Measurements from ENCODE around the gene SCYGR4. TPM values are rescaled to one million over a fixed set of nuclear protein-coding genes. Genes with fewer than 3 reads are reported as not detected.

SCYGR4 gene
- polyA plus RNA-seq, 1 donor from 2014 or later, result not detected

GRCh38 chr2:227578642-227579041, 38.7 kb upstream of the SCYGR4 start:
- H3K79me2 ChIP-seq (replicated peaks; ENCODE audit: insufficient read depth, low read length), result no peaks in the 10 kb centered on the region
- no peaks in the 10 kb centered on the region for H4K20me1 ChIP-seq (ENCODE audit: insufficient read depth)
- no peak overlapping the region for H3K4me2 ChIP-seq (ENCODE audit: low read length)
- H3K4me3 ChIP-seq (ENCODE audit: low read length), result no peak overlapping the region
- H3F3A ChIP-seq (ENCODE audit: insufficient read depth, low read length, poor library complexity, severe bottlenecking), result no peaks in the 10 kb centered on the region
- no peaks in the 10 kb centered on the region for H3K9me3 ChIP-seq (ENCODE audit: low read length)
- H2AFZ ChIP-seq (ENCODE audit: low read depth, low read length), result no peak overlapping the region
- no peak for TF ChIP-seq TAF1 (IDR thresholded peaks at IDR 0.05; ENCODE audit: low read depth)
- no peak for TF ChIP-seq EP300 (conservative IDR thresholded peaks at IDR 0.05; ENCODE audit: poor library complexity, severe bottlenecking)
- no peak for TF ChIP-seq RAD21 (conservative IDR thresholded peaks at IDR 0.05)
- TF ChIP-seq EZH2 (IDR thresholded peaks at IDR 0.05; ENCODE audit: borderline replicate concordance, insufficient read depth, low read length, poor library complexity, severe bottlenecking), result no peak
- no peak for TF ChIP-seq MXI1 (conservative IDR thresholded peaks at IDR 0.05; ENCODE audit: poor library complexity, severe bottlenecking)
- TF ChIP-seq, protein P1, sequence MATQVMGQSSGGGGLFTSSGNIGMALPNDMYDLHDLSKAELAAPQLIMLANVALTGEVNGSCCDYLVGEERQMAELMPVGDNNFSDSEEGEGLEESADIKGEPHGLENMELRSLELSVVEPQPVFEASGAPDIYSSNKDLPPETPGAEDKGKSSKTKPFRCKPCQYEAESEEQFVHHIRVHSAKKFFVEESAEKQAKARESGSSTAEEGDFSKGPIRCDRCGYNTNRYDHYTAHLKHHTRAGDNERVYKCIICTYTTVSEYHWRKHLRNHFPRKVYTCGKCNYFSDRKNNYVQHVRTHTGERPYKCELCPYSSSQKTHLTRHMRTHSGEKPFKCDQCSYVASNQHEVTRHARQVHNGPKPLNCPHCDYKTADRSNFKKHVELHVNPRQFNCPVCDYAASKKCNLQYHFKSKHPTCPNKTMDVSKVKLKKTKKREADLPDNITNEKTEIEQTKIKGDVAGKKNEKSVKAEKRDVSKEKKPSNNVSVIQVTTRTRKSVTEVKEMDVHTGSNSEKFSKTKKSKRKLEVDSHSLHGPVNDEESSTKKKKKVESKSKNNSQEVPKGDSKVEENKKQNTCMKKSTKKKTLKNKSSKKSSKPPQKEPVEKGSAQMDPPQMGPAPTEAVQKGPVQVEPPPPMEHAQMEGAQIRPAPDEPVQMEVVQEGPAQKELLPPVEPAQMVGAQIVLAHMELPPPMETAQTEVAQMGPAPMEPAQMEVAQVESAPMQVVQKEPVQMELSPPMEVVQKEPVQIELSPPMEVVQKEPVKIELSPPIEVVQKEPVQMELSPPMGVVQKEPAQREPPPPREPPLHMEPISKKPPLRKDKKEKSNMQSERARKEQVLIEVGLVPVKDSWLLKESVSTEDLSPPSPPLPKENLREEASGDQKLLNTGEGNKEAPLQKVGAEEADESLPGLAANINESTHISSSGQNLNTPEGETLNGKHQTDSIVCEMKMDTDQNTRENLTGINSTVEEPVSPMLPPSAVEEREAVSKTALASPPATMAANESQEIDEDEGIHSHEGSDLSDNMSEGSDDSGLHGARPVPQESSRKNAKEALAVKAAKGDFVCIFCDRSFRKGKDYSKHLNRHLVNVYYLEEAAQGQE (IDR thresholded peaks at IDR 0.05; ENCODE audit: borderline replicate concordance), result no peak
- TF ChIP-seq, protein P2, sequence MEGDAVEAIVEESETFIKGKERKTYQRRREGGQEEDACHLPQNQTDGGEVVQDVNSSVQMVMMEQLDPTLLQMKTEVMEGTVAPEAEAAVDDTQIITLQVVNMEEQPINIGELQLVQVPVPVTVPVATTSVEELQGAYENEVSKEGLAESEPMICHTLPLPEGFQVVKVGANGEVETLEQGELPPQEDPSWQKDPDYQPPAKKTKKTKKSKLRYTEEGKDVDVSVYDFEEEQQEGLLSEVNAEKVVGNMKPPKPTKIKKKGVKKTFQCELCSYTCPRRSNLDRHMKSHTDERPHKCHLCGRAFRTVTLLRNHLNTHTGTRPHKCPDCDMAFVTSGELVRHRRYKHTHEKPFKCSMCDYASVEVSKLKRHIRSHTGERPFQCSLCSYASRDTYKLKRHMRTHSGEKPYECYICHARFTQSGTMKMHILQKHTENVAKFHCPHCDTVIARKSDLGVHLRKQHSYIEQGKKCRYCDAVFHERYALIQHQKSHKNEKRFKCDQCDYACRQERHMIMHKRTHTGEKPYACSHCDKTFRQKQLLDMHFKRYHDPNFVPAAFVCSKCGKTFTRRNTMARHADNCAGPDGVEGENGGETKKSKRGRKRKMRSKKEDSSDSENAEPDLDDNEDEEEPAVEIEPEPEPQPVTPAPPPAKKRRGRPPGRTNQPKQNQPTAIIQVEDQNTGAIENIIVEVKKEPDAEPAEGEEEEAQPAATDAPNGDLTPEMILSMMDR (IDR thresholded peaks at IDR 0.05; ENCODE audit: poor library complexity, severe bottlenecking), result no peak
- no peaks in the 10 kb centered on the region for H3K36me3 ChIP-seq (ENCODE audit: insufficient read depth, low read length)
- no peaks in the 10 kb centered on the region for H3K27me3 ChIP-seq (ENCODE audit: insufficient read depth, low read depth, low read length)
- H3K27ac ChIP-seq (ENCODE audit: low read length), result no peak overlapping the region
- H3K9ac ChIP-seq (ENCODE audit: low read length), result no peak overlapping the region
- H3K9me2 ChIP-seq (ENCODE audit: insufficient read depth, low read length), result no peaks in the 10 kb centered on the region

DNA sequence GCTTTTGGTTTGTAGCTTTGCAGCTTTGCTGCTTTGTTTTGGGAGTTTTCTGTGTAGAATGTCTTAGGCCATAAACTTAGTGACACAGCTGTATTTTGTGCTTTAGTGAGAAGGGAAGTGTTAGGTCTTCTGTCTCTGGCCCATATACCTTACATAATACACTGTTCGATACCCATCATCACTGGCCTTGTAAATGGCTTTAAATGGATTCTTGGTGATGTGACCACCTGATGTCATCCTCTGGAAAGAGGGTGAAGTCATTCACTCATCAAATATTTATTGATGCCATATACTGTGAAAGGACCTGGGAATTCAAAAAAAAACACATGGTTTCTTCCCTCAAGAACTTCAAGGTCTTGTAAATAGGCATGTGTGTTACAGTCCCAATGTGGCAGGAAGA, 37.5 kb upstream of the SCYGR4 start:
- Histone ChIP-seq H3K36me3 (ENCODE audit: insufficient read depth, low read length) (no peaks in the 10 kb centered on the region), H3K27me3 (ENCODE audit: insufficient read depth, low read depth, low read length) (no peaks in the 10 kb centered on the region), H2AFZ (ENCODE audit: low read depth, low read length) (no peak overlapping the region), H3K4me3 (ENCODE audit: low read length) (no peak overlapping the region), H4K20me1 (ENCODE audit: insufficient read depth) (no peaks in the 10 kb centered on the region), H3K9me3 (ENCODE audit: low read length) (no peaks in the 10 kb centered on the region), H3K27ac (ENCODE audit: low read length) (no peak overlapping the region), H3F3A (ENCODE audit: insufficient read depth, low read length, poor library complexity, severe bottlenecking) (no peaks in the 10 kb centered on the region), H3K9ac (ENCODE audit: low read length) (no peak overlapping the region), H3K79me2 (replicated peaks; ENCODE audit: insufficient read depth, low read length) (no peaks in the 10 kb centered on the region), H3K9me2 (ENCODE audit: insufficient read depth, low read length) (no peaks in the 10 kb centered on the region), H3K4me2 (ENCODE audit: low read length) (no peak overlapping the region)
- no peak for TF ChIP-seq POLR2AphosphoS5 (IDR thresholded peaks at IDR 0.05)
- TF ChIP-seq EZH2 (IDR thresholded peaks at IDR 0.05; ENCODE audit: borderline replicate concordance, insufficient read depth, low read length, poor library complexity, severe bottlenecking), result no peak
- no peak for TF ChIP-seq TAF1 (IDR thresholded peaks at IDR 0.05; ENCODE audit: low read depth)

DNA sequence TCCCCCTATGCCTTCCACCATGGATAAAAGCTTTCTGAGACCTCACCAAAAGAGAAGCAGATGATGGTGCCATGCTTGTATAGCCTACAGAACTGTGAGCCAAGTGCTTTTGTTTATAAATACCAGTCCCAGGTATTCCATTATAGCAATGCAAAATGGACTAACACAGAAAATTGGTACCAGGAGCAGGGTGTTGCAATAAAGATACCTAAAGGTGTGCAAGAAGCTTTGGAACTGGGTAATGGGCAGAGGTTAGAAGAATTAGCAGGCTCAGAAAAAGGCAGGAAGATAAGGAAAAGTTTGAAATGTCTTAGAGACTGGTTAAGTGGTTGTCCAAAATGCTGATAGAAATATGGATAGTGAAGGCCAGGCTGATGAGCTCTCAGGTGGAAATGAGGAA, 34.9 kb upstream of the SCYGR4 start:
- Histone ChIP-seq H3K27ac (ENCODE audit: low read length) (no peak overlapping the region), H3K4me3 (ENCODE audit: low read length) (no peak overlapping the region), H3K9me2 (ENCODE audit: insufficient read depth, low read length) (no peaks in the 10 kb centered on the region), H3K27me3 (ENCODE audit: insufficient read depth, low read depth, low read length) (no peaks in the 10 kb centered on the region), H3K9ac (ENCODE audit: low read length) (no peak overlapping the region), H3K9me3 (ENCODE audit: low read length) (no peaks in the 10 kb centered on the region), H2AFZ (ENCODE audit: low read depth, low read length) (no peak overlapping the region), H3F3A (ENCODE audit: insufficient read depth, low read length, poor library complexity, severe bottlenecking) (no peaks in the 10 kb centered on the region), H3K79me2 (replicated peaks; ENCODE audit: insufficient read depth, low read length) (no peaks in the 10 kb centered on the region), H4K20me1 (ENCODE audit: insufficient read depth) (no peaks in the 10 kb centered on the region), H3K36me3 (ENCODE audit: insufficient read depth, low read length) (no peaks in the 10 kb centered on the region), H3K4me2 (ENCODE audit: low read length) (no peak overlapping the region)
- TF ChIP-seq EZH2 (IDR thresholded peaks at IDR 0.05; ENCODE audit: borderline replicate concordance, insufficient read depth, low read length, poor library complexity, severe bottlenecking) (no peak), EP300 (conservative IDR thresholded peaks at IDR 0.05; ENCODE audit: poor library complexity, severe bottlenecking) (no peak), RAD21 (conservative IDR thresholded peaks at IDR 0.05) (no peak), SMC3 (conservative IDR thresholded peaks at IDR 0.05; ENCODE audit: poor library complexity) (no peak), TAF1 (IDR thresholded peaks at IDR 0.05; ENCODE audit: low read depth) (no peak), MXI1 (conservative IDR thresholded peaks at IDR 0.05; ENCODE audit: poor library complexity, severe bottlenecking) (no peak), POLR2AphosphoS5 (IDR thresholded peaks at IDR 0.05) (no peak)
- TF ChIP-seq, protein P1 (IDR thresholded peaks at IDR 0.05; ENCODE audit: borderline replicate concordance), result no peak
- TF ChIP-seq, protein P2 (IDR thresholded peaks at IDR 0.05; ENCODE audit: poor library complexity, severe bottlenecking), result no peak
